Skeletal muscle cell (primary cell): ENCODE results near the gene GLIS1.
"Not testable (repeated sequence)": the region's sequence is repeated elsewhere in the genome, so short reads cannot be mapped to it uniquely, and the experiment has no call there.

Source experiments
- DNase-seq: peaks from one replicate; pipeline ENCODE4 v3.0.0-alpha.2; 2010; ENCODE audit warnings: low read depth
- H3K4me3 ChIP-seq: 2 replicates; pipeline ENCODE4 v1.5.1; 2011; ENCODE audit warnings: low read depth, mild to moderate bottlenecking, control low read depth, low read length, moderate library complexity

Gene GLIS1

DNA sequence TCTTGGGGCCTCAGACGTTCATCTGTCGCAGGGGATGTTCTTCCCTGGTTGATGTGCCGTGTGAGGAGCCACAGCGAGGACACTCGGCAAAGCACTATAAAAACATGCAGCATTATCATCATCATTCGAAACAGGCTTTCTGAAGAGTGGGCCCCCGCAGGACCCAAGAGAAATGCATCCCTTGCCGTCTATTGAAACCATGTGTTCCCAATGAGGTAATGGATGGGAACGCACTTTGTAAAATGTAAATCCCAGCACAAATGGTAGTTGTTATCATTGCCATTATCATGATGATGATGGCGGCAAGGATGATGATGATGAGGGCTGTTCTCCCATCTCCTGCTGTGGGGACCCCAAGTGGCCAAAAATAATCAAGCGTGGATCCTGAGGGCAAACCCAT lies 76.8 kb downstream of the GLIS1 start:
- no peak for DNase-seq

GRCh38 chr1:53661496-53661895 lies 77.5 kb downstream of the GLIS1 start:
- no peak for DNase-seq
- no peak overlapping the region for H3K4me3 ChIP-seq

More for the DNA sequence above, 76.8 kb downstream of the GLIS1 start:
- no peak overlapping the region for H3K4me3 ChIP-seq

GRCh38 chr1:53660666-53661065 lies 78.3 kb downstream of the GLIS1 start:
- DNase-seq, result no peak

DNA sequence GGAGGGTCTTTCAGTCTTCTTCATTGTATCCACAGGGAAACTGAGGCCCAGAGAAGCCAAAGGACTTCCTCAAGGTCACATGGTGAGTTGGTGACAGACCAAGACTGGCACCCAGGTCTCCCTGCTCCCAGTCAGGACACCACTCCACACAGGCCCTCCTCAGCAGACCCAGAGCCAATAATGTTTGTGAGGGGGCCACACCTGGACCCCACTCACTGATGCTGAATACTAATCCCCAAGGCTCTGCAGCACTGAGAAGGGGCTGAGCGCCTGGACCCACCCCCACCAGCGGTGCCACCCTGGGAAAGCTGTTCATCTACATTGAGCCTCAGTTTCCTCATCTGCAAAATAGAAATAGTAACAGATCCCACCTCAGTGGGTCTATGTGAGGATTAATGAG lies 79.5 kb downstream of the GLIS1 start:
- no peak for DNase-seq
- no peak overlapping the region for H3K4me3 ChIP-seq

More at GRCh38 chr1:53660666-53661065, 78.3 kb downstream of the GLIS1 start:
- H3K4me3 ChIP-seq, result no peak overlapping the region

- no peak overlapping the region for H3K4me3 ChIP-seq
- DNase-seq, result no peak
Measured at GRCh38 chr1:53658489-53659230, 80.3 kb downstream of the GLIS1 start.

DNA sequence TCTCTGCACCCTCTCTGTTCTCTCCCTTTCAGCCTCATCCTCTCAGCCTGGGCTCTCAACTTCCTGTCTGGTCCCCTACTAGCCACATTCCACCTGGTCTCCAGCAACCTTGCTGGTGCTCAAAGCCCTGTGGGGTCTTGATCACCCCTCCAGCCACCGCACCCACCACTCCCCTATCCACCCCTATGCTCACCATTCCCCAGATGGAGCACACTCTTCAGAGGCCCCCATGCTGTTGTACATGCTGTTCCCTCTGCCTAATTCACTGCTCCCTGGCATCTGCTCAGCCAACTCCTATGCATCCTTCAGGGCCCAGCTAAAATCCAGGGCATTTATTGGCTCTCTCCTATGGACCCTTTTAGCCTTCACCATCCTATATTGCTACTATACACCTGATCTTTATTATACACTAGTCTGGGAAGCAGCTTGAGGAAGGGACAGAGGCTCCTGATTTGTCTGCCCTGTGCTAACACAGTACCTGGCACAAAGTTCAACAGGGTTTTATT lies 81.0 kb downstream of the GLIS1 start:
- DNase-seq, result no peak
- H3K4me3 ChIP-seq, result no peak overlapping the region

GRCh38 chr1:53657531-53657805 lies 81.5 kb downstream of the GLIS1 start:
- no peak overlapping the region for H3K4me3 ChIP-seq
- DNase-seq, result no peak

DNA sequence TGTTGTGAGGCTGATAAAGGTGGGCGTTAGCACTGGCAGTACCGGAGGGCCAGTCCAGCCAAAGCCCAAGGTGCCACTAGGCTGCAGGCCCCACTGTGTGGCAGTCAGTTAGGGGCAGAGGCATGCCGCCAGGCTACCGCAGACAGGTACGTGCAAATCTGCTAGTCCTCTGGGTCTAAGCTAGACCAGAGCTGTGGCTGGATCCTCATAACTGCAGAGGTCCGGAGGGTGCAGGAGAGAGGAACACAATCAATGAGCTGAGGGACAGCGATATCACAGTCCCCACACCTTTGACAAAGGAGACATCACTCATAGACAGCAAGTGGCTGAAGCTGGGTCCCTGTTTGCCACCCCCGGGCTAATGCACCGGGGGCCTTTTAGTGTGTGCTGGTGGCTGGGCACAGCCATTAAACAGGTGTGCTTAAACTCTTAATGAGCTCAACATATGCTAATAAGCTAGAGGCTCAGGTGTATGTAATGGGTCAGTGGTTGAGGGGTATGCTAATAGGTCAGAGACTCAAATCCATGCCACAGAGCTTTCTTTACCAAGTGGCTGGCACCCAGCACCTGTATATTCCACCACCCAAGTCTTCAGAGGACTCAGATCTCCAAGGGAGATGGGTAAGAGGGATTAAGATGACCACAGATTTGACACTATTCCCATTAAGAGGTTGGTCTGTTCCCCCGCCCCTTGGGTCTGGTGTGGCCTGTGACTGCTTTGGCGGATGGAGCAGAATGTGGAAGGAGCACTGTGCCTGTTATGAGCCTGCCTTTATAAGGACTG lies 82.0 kb downstream of the GLIS1 start:
- no peak overlapping the region for H3K4me3 ChIP-seq
- DNase-seq, result no peak

DNA sequence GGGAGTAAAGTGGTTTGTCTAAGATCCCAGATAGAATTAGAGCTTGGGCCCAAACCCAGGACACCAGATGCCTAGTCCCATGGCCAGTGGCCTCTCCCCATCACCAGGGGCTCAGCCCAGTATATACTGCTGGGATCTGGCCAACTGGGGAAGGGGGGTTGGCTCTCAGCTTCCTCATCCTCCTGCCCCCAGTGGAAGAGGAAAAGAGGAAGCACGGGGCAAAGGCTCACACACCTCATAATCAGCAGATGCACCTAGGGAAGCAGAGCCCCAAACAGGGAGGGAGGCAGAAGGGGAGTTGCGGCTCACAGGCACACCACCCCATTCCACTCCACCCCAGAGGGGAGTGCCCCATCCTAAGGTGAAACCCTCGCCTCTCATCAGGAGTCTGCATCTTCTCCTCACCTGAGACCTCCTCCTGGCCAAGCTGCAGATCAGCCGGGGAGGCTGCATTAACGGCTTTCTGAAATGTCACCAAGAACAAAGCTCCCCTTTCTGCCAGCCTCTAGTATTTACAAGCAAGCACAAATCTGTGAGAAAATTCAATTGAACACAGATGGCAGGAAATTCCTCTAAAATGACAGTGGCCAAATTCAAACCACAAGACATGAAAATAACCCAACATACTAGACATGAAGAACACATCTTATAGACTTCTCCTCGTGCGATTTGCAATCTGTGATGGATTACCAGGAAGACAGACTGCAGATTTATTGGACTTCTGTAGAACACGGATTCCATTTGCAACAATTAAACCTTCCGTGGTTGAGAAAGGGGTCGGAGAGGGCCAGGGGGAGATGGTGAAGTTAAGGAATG lies 82.8 kb downstream of the GLIS1 start:
- no peak overlapping the region for H3K4me3 ChIP-seq
- DNase-seq, result peak; percentile 51

DNA sequence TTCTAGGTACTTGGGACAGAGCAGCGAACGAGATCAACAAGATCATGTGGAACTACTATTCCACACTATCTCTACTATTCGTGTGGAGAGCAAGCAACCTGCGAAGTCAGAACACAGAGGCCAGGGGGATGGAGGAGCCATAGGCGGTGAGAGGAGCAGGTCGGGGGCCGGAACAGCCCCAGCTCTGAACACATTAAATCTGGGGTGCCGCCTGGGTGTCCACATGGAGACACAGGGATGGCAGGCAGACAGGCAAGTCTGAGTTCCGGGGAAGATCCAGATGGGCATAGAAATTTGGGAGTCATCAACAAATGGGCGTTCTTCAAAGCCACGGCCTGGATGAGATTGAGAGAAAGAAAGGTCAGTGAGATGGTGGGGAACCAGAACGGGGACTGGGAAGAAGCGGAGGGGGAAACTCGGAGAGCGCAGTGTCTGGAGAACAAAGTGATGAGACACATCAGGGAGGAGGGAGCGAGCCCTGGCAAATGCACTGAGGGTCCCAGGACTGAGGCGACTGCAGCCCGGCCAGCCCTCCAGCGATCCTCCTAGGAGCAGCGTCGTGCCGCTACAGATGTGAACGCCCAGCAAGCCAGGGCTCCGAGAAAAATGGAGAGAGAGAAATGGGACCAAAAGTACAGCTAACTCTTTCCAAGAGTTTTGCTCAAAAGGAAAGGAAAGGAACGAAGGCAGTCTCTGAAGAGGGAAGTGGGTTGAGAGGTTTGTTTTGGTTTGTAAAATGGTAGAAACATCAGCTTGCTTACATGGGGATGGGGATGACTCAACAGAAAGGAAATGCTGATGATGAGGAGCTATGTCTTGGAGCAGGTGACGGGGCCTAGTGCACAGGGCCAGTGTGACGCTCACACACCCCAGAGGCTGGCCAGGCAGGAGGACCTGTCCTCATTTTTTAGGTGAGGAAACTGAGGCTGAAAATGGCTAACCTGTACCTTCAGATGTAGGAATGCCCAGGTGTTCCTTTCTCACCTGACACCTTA lies 84.5 kb downstream of the GLIS1 start:
- DNase-seq, result peak; percentile 41
- no peak overlapping the region for H3K4me3 ChIP-seq

- no peak overlapping the region for H3K4me3 ChIP-seq
- no peak for DNase-seq
Measured at GRCh38 chr1:53653631-53654030, 85.3 kb downstream of the GLIS1 start.

GRCh38 chr1:53653200-53653575 lies 85.8 kb downstream of the GLIS1 start:
- no peak for DNase-seq
- no peak overlapping the region for H3K4me3 ChIP-seq

- no peak for DNase-seq
- H3K4me3 ChIP-seq, result no peak overlapping the region
Measured at GRCh38 chr1:53652441-53653199, 86.3 kb downstream of the GLIS1 start.

- H3K4me3 ChIP-seq, result no peak overlapping the region
Measured at GRCh38 chr1:53651356-53651755, 87.6 kb downstream of the GLIS1 start.

GRCh38 chr1:53648516-53648915 lies 90.4 kb downstream of the GLIS1 start:
- no peak for DNase-seq
- no peak overlapping the region for H3K4me3 ChIP-seq

More at GRCh38 chr1:53651356-53651755, 87.6 kb downstream of the GLIS1 start:
- DNase-seq, result no peak

- not testable (repeated sequence) for DNase-seq, H3K4me3 ChIP-seq
Measured at GRCh38 chr1:53647915-53648314, 91.0 kb downstream of the GLIS1 start.

DNA sequence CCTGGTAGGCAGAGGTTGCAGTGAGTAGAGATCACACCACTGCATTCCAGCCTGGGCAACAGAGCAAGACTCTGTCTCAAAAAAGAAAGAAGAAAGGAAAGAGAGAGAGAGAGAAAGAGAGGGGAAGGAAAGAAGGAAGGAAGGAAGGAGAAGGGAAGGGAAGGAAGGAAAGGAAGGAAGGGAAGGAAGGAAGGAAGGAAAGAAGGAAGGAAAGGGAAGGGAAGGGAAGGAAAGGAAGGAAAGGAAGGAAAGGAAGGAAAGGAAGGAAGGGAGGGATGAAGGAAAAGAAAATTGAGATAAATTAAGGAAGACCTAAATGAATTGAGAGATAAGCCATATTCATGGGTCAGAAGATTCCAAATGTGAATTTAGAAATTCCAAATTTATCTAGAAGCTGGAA lies 92.2 kb downstream of the GLIS1 start:
- DNase-seq, result no peak
- no peak overlapping the region for H3K4me3 ChIP-seq

- no peak overlapping the region for H3K4me3 ChIP-seq
- DNase-seq, result no peak
Measured at GRCh38 chr1:53645690-53646078, 93.3 kb downstream of the GLIS1 start.
